Stimulated activated CD8-positive, alpha-beta memory T cell treated with anti-CD3 and anti-CD28 coated beads, Interleukin-4, amount 100 ng/mL, for 24 hours (primary cell): Measurements from ENCODE around the gene KCNC1.

ENCODE experiments used
- DNase-seq: peaks from one replicate; pipeline ENCODE4 v3.0.0-alpha.2; 2020; ENCODE audit warnings: low read depth

KCNC1 gene

DNA sequence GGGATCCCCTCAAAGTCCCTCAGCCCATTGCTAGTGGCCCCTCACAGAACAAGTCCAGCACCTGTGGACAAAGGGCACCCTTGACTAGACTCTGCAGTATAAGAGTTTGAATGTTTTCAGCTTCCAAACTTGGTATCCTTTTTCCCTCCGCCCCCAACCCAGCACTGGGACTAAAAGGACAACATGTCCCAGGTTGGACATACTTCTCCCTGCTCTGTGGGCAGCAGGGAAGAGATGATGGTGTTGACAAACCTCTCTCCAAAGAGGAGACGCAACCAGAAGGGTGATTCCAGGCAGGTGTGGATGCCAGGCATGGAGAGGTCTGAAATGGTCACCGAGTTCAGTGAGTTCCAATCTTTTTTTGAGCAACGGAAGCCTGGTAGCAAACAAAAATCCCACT, 19.7 kb upstream of the KCNC1 start:
- no peak for DNase-seq

DNA sequence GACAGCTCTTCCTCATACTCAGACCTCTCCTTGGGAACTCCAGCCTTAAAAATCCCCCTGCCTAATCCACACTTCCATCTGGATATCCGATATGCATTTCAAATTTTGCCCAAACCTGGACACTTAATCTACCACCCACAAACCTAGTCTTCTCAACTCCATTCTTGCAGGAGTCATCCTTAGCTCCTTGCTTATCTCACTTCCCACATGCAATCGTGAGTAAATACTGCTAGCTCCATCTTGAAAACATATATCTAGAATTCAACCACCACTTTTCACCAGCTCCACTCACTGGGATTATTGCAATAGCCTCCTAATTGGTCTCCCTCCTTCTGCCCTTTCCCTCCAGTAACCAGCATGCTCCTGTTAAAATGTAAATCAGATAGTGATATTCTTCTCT, 17.8 kb upstream of the KCNC1 start:
- DNase-seq = no peak

DNA sequence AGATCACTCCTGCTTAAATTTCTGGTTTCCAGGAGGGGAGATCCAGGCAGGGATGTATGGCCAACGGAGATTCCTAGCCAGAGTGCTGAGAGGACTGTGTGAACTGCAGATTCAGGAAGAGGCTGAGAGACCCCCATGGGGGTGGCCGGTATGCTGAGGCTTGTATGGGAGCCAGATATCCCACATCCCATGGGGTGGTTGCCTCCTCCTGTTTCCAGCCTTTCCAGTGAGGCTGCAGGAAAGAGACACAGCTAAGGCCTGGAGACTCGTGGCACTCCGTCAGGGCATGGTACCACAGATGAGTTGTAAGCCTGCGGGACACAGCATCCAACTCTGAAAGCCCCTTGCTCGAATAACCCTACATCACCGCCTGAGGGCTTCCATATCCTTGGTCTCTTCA, 16.6 kb upstream of the KCNC1 start:
- DNase-seq = no peak

DNA sequence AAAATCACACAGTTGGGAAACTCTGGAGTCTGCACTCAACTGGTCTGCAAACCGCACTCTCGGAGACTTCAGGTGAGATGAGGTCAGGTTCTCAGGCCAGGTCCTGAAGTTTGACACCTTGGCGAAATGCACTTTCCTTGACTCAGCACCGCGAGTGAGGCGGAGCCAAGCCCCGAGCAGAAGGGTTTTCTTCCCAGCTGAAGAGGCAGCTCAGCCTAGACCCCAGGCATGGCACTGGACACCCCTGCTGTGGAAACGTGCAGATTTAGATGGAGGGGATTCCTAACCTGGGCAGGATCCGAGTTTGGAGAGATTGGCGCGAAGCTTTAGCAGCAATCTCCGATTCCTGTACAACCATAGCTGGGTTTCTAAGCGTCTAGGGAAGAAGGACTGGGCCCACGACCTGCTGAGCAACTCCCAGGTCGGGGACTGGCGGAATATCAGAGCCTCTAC, 16.0 kb upstream of the KCNC1 start:
- no peak for DNase-seq

DNA sequence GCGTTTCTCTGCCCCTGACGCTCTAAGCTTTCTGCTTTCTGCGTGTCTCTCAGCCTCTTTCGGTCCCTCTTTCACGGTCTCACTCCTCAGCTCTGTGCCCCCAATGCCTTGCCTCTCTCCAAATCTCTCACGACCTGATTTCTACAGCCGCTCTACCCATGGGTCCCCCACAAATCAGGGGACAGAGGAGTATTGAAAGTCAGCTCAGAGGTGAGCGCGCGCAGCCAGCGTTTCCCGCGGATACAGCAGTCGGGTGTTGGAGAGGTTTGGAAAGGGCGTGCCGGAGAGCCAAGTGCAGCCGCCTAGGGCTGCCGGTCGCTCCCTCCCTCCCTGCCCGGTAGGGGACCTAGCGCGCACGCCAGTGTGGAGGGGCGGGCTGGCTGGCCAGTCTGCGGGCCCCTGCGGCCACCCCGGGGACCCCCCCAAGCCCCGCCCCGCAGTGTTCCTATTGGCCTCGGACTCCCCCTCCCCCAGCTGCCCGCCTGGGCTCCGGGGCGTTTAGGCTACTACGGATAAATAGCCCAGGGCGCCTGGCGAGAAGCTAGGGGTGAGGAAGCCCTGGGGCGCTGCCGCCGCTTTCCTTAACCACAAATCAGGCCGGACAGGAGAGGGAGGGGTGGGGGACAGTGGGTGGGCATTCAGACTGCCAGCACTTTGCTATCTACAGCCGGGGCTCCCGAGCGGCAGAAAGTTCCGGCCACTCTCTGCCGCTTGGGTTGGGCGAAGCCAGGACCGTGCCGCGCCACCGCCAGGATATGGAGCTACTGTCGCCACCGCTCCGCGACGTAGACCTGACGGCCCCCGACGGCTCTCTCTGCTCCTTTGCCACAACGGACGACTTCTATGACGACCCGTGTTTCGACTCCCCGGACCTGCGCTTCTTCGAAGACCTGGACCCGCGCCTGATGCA, 15.3 kb upstream of the KCNC1 start, which contains the start of gene MYOD1:
Gene MYOD1 (plus strand): TSS at position 544 of the 910 bp plus-strand sequence. CDS start 212 bp downstream, at position 756.
- DNase-seq = no peak

DNA sequence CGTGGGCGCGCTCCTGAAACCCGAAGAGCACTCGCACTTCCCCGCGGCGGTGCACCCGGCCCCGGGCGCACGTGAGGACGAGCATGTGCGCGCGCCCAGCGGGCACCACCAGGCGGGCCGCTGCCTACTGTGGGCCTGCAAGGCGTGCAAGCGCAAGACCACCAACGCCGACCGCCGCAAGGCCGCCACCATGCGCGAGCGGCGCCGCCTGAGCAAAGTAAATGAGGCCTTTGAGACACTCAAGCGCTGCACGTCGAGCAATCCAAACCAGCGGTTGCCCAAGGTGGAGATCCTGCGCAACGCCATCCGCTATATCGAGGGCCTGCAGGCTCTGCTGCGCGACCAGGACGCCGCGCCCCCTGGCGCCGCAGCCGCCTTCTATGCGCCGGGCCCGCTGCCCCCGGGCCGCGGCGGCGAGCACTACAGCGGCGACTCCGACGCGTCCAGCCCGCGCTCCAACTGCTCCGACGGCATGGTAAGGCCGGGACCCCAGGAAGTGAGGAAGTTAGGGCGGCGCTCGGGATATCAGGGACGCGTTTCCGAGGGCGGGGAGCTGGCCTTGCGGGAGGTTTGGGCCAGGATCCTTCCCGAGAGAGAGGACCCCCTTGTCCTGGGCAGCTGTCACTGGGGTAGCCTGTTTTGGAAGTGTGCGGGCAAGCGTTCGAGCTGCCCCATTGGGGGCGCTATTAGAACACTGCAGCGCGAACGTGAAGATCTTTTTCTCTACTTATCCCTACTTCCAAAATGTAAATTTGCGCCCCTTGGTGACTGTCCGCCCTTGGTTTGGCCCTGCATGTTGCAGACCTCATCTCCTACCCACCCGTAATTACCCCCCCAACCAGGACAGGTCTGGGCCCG, 14.4 kb upstream of the KCNC1 start:
- DNase-seq = no peak

DNA sequence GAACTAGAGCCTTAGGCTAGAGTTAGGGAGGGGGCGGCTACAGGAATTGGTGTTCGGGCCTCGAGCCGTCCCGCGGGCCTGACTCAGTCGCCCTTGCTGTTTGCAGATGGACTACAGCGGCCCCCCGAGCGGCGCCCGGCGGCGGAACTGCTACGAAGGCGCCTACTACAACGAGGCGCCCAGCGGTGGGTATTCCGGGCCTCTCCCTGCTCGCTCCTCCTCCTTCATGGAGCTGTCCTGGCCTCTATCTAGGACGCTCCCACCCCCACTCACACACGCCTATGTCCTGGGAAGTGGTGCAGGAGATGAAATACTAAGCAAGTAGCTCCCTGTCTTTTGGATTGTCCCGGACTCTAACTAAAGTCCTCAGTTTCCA, 13.8 kb upstream of the KCNC1 start:
- DNase-seq = no peak

DNA sequence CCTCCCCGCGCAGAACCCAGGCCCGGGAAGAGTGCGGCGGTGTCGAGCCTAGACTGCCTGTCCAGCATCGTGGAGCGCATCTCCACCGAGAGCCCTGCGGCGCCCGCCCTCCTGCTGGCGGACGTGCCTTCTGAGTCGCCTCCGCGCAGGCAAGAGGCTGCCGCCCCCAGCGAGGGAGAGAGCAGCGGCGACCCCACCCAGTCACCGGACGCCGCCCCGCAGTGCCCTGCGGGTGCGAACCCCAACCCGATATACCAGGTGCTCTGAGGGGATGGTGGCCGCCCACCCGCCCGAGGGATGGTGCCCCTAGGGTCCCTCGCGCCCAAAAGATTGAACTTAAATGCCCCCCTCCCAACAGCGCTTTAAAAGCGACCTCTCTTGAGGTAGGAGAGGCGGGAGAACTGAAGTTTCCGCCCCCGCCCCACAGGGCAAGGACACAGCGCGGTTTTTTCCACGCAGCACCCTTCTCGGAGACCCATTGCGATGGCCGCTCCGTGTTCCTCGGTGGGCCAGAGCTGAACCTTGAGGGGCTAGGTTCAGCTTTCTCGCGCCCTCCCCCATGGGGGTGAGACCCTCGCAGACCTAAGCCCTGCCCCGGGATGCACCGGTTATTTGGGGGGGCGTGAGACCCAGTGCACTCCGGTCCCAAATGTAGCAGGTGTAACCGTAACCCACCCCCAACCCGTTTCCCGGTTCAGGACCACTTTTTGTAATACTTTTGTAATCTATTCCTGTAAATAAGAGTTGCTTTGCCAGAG, 13.2 kb upstream of the KCNC1 start:
- no peak for DNase-seq

DNA sequence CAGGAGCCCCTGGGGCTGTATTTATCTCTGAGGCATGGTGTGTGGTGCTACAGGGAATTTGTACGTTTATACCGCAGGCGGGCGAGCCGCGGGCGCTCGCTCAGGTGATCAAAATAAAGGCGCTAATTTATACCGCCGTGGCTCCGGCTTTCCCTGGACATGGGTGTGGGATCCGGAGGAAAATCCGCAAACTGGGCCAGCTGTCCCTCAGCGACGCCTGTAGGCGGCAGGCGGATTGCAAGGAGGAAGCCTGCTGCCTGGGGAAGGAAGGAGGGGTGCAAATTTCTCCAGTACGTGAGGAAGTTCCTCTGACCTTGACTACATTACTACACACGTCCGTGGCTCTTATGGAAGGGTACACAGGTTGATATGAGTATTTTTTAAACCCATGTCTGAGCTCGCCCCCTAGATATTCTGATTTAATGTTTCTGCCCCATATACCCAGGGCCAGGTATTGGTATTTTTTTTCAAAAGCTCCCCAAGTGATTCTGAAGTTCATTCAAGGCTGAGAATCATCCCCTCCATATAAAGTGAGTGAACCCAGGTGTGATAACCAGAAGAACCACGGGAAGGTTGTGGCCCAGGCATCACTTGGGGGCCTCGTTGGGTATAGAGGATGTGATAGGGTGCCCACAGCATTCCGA, 12.5 kb upstream of the KCNC1 start:
- no peak for DNase-seq

DNA sequence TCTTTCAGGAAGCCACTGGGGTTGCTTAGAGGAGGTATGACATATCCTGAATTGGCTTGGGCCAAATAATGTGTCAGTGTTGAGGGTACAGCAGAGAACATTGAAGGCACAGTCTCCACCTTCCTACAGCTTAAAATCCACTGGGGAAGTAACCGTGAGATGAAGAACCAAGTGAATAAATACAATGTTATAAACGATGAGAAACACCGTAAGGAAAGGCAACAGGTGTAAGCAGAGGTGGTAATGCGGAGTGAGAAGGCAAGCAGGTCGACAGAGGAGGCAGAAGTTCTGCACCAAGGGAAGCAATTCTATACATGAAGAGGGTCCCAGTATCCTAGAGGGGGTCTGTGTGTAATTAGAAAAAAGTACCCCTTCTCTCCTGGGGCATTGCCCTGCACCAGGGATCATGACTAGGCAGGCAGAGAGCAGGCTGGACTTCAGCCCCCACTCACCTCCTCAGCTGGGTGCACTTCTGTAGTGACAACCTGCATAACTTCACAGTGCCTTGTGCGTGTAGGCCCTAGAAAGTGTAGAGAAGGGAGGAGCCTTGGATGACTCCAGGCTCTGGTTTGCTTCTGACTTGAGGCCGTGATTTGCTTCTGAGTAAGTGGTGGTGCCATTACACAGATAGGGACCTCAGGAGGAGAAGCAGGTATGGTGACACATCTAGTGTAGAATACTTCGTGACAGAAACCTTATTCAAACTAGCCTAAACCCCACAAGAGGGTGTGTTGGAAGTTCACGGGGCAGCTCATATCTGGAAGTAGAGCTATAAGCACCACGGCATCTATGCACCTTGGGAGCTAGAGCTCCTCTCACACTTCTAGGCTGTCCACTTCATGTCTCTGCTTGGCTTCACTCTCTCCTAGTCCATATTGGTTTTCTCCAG, 10.3 kb upstream of the KCNC1 start:
- DNase-seq = no peak

DNA sequence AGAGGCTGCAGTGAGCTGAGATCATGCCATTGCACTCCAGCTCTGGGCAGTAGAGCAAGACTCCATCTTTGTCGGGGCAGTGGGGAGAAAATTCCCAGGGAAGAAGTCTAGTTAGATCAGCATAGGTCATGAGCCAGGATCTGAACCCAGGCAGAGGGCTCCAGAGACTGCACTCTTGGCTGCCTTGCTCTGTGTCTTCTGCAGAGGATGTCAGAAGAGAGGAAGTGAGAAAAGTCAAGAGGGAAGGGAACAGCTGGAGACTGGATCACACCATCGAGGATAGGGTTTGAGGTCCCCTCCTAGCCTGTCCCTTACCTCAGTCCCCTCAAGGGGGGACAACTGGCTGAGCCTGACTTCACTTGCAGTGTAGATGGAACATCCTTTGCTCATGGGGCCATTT, 9.4 kb upstream of the KCNC1 start:
- no peak for DNase-seq

DNA sequence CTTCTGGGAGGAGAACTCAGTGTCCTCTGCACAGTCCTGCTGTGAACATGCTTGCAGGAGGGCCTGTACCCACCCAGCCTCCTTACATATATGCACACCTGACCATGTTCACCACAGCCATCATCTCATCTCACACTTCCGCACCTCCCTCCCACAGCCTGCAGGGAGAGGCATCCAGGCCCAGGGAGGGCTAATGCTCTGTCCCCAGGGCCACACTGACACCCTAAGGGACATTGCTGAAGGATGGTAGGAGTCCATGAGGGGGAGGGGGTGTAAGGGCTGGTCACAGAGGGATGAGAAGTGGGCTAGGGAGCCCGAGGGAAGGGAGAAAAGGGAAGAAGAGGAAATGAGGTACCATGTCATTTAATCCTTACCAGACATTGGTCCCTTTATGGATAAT, 4.4 kb upstream of the KCNC1 start:
- no peak for DNase-seq

DNA sequence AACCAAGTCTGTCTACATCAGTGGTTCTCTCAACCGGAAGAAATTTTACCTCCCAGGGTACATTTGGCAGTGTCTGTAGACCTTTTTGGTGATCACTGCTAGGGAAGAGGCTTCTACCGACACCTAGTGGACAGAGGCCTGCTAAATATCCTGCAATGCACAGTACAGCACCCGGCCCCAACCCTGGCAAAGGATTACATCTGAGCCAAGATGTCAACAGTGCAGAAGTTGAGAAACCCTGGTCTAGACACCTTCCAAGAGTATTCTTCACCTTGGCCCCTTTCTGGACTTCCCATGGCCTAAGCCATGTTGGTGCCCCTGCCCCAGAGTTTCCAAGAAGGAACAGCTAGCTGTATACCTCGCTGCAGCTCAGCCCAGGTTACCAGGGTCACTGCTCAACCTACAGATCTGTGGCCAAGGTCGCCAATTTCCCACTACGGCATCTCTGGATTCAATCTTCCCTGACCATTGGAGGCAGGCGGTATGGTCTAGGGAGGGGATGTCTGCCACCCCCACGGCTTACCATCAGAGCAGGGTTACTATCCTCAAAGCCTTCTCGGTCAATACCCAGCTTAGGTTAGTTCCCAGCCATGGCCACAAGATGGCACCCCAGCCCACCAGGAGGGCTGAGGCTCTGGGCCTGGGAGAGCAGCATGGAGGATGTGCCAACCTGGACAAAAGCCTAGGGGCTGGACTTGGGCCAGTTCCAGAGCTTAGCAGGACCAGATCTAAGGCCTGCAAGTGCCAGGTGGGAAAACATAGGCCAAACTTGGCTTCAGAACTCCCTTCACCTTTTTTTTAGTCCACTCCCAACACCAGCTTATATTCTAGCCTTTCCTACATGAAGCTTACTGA, 3.7 kb upstream of the KCNC1 start:
- peak; percentile 42 for DNase-seq

DNA sequence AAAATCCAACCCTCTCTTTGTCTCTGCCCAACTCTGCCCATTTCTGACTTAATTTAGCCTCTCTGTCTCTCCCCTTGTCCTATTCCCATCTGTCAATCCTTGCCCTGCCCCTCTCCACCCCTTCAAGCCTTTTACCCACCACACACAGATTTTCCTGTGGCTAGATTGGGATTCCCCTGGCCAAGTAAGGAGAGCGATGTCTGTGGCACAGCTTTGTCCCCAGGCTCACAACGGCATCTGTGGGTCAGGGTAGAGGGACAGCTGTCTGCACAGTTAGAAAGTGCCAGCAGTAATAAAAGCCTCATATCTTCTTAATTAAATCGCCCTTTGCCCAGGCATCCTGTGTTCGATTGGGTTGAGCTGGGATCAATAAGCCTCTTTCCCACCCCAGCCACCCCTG, 1.3 kb upstream of the KCNC1 start:
- no peak for DNase-seq

DNA sequence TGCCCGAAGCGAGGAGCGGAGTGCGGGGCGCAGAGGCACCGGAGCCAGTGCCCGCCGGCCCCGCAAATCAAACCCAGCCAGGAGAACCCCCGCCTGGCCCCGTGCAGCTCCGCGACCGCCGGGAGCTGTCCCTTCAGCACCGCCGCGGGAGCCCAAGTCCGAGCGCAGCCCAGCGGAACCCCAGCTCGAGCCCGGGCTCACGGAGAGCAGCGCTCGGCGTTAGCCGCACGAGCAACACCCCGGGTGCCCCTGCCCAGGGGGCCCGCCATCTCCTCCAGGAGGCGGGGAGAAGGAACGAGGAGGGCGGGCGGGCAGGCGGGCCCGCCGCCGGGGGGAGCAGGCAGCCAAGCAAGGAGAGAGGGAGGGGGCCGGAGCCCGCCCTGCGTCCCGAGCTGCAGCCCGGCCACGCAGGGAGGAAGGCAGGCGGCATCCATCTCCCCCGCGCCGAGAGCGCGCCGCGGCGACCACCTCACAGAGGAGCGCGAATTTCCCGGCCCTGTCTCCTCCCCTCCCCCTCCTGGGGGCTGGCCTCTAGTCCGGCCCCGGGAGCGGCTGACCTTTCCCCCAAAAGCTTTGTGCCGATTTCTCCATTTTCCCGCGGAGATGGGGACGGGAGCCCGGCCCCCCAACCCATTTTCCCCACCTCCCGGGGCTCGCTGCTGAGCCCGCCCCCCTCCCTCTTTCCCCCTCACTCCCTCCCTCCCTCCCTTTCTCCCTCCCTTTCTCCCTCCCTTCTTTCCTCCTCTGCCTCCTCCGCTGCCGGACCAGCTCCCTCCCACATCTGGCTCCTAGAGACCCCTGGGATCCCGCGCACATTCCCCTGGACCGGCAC, 621 bp downstream of the KCNC1 start:
- peak; percentile 24 for DNase-seq

DNA sequence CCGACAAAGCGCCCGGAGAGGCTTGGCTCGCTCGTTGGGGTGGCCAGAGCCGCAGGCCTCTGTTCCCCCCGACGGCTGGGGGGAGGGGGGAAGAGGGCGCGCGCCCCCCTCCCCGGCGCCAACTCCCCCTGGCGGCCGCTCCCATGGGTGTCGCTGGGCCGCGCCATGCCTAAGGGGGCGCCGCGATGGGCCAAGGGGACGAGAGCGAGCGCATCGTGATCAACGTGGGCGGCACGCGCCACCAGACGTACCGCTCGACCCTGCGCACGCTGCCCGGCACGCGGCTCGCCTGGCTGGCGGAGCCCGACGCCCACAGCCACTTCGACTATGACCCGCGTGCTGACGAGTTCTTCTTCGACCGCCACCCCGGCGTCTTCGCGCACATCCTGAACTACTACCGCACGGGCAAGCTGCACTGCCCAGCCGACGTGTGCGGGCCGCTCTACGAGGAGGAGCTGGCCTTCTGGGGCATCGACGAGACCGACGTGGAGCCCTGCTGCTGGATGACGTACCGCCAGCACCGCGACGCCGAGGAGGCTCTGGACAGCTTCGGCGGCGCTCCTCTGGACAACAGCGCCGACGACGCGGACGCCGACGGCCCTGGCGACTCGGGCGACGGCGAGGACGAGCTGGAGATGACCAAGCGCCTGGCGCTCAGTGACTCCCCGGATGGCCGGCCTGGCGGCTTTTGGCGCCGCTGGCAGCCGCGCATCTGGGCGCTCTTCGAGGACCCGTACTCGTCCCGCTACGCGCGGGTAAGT, 1.4 kb downstream of the KCNC1 start:
- no peak for DNase-seq

DNA sequence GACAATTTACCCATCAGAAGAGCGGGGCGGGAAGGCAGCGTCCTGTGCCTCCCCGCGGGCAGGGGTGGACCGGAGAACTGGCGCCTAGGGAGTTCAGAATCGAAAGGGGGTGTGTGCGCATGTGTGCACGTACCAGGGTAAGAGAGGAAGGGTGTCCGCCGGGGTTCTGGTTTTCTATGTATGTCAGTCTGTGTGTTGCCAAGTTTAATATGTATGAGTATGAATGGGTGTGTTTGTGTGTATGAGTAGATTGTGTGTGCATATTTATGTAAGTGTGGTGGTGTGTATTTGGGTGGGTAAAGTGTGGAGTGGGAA, 2.0 kb downstream of the KCNC1 start:
- no peak for DNase-seq
